GM23338 (cell line): Measurements from ENCODE around the gene CLDN9.

Experiments
- CREB1 ChIP-seq: fragments of 250-450 bp; sonication (Bioruptor Pico); IDR thresholded peaks from 2 replicates; pipeline ENCODE4 v1.5.0; 2020; ENCODE audit warnings: low read depth, mild to moderate bottlenecking, moderate library complexity
- EZH2 ChIP-seq: fragments of 200-600 bp; sonication (generic); IDR thresholded peaks from one replicate; pipeline ENCODE4 v1.8.0; 2017; ENCODE audit warnings: antibody characterized with exemption, mild to moderate bottlenecking, low read depth; ENCODE audit not compliant: unreplicated experiment
- EZH2phosphoT487 ChIP-seq: fragments of 200-600 bp; sonication (generic); IDR thresholded peaks from one replicate; pipeline ENCODE4 v1.8.1; 2018; ENCODE audit warnings: antibody characterized with exemption; ENCODE audit not compliant: unreplicated experiment
- JUNB ChIP-seq: IDR thresholded peaks from one replicate; pipeline ENCODE4 v1.6.1; 2016; ENCODE audit warnings: antibody characterized with exemption; ENCODE audit not compliant: unreplicated experiment
- NANOG ChIP-seq: IDR thresholded peaks from 2 replicates; pipeline ENCODE4 v1.6.1; 2016; ENCODE audit warnings: antibody characterized with exemption, borderline replicate concordance
- POLR2AphosphoS5 ChIP-seq: IDR thresholded peaks from 2 replicates; pipeline ENCODE4 v1.6.1; 2016; ENCODE audit warnings: antibody characterized with exemption, low read depth
- REST ChIP-seq: IDR thresholded peaks from one replicate; pipeline ENCODE4 v1.6.1; 2018; ENCODE audit warnings: antibody characterized with exemption; ENCODE audit not compliant: unreplicated experiment
- STAT1 ChIP-seq: IDR thresholded peaks from one replicate; pipeline ENCODE4 v1.6.1; 2016; ENCODE audit warnings: antibody characterized with exemption; ENCODE audit not compliant: unreplicated experiment
- ZNF331 ChIP-seq: fragments of 250-450 bp; sonication (Bioruptor Pico); IDR thresholded peaks from 2 replicates; pipeline ENCODE4 v1.5.0; 2020; ENCODE audit warnings: low read depth, mild to moderate bottlenecking, moderate library complexity
- TF ChIP-seq, protein P1 (sequence below), 2 experiments: fragments of 200-600 bp in 1 of 2; sonication (generic) in 1 of 2; conservative IDR thresholded peaks; 2 replicates each; pipeline versions ENCODE4 v1.5.1 to v1.6.1; 2016 to 2017; ENCODE audit warnings: antibody characterized with exemption in 2 of 2, low read depth in 2 of 2, mild to moderate bottlenecking in 2 of 2, moderate library complexity in 1 of 2
- TF ChIP-seq, protein P2 (sequence below): IDR thresholded peaks from 2 replicates; pipeline ENCODE4 v1.6.1; 2016; ENCODE audit warnings: antibody characterized with exemption
- TF ChIP-seq, protein P3 (sequence below): fragments of 250-450 bp; sonication (Bioruptor Pico); IDR thresholded peaks from 2 replicates; pipeline ENCODE4 v1.5.0; 2020; ENCODE audit warnings: mild to moderate bottlenecking, moderate library complexity

DNA sequence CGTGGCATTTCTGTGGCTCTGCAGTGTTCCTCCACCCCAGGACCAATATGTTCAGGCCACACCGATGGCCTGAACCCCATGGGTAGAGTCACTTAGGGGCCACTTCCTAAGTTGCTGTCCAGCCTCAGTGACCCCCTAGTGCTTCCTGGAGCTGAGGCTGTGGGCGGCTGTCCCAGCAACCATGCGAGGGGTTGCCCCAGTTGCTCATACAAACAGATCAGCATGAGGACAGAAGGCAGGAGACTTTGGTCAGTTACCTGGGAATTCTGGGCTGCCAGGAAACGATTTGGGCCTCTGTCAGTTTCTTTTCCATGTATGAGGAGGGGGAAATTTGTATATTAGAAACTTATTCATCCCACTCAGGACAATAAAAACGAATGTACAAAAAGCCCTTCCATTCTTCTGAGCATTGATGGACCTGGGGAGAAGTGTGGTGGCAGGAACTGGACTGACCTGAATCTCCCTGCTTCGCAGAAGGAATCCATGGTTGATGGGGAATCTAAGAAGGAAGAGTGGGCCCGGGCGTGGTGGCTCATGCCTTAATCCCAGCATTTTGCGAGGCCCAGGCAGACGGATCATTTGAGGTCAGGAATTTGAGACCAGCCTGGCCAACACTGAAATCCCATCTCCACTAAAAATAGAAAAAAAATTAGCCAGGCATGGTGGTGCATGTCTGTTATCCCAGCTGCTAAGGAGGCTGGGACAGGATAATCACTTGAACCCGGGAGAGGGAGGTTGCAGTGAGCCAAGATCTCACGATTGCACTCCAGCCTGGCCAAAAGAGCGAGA is 47.8 kb downstream of the CLDN9 start:
- no peak for TF ChIP-seq EZH2phosphoT487
- TF ChIP-seq EZH2: no peak
- TF ChIP-seq, protein P1, sequence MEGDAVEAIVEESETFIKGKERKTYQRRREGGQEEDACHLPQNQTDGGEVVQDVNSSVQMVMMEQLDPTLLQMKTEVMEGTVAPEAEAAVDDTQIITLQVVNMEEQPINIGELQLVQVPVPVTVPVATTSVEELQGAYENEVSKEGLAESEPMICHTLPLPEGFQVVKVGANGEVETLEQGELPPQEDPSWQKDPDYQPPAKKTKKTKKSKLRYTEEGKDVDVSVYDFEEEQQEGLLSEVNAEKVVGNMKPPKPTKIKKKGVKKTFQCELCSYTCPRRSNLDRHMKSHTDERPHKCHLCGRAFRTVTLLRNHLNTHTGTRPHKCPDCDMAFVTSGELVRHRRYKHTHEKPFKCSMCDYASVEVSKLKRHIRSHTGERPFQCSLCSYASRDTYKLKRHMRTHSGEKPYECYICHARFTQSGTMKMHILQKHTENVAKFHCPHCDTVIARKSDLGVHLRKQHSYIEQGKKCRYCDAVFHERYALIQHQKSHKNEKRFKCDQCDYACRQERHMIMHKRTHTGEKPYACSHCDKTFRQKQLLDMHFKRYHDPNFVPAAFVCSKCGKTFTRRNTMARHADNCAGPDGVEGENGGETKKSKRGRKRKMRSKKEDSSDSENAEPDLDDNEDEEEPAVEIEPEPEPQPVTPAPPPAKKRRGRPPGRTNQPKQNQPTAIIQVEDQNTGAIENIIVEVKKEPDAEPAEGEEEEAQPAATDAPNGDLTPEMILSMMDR (conservative IDR thresholded peaks at IDR 0.05; ENCODE audit: low read depth in 2 of 2): no peak
- TF ChIP-seq POLR2AphosphoS5: no peak
- no peak for TF ChIP-seq JUNB
- TF ChIP-seq, protein P2, sequence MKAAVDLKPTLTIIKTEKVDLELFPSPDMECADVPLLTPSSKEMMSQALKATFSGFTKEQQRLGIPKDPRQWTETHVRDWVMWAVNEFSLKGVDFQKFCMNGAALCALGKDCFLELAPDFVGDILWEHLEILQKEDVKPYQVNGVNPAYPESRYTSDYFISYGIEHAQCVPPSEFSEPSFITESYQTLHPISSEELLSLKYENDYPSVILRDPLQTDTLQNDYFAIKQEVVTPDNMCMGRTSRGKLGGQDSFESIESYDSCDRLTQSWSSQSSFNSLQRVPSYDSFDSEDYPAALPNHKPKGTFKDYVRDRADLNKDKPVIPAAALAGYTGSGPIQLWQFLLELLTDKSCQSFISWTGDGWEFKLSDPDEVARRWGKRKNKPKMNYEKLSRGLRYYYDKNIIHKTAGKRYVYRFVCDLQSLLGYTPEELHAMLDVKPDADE: no peak
- TF ChIP-seq REST: no peak
- no peak for TF ChIP-seq CREB1 (CRISPR knock-in tag)
- no peak for TF ChIP-seq STAT1
- TF ChIP-seq, protein P3, sequence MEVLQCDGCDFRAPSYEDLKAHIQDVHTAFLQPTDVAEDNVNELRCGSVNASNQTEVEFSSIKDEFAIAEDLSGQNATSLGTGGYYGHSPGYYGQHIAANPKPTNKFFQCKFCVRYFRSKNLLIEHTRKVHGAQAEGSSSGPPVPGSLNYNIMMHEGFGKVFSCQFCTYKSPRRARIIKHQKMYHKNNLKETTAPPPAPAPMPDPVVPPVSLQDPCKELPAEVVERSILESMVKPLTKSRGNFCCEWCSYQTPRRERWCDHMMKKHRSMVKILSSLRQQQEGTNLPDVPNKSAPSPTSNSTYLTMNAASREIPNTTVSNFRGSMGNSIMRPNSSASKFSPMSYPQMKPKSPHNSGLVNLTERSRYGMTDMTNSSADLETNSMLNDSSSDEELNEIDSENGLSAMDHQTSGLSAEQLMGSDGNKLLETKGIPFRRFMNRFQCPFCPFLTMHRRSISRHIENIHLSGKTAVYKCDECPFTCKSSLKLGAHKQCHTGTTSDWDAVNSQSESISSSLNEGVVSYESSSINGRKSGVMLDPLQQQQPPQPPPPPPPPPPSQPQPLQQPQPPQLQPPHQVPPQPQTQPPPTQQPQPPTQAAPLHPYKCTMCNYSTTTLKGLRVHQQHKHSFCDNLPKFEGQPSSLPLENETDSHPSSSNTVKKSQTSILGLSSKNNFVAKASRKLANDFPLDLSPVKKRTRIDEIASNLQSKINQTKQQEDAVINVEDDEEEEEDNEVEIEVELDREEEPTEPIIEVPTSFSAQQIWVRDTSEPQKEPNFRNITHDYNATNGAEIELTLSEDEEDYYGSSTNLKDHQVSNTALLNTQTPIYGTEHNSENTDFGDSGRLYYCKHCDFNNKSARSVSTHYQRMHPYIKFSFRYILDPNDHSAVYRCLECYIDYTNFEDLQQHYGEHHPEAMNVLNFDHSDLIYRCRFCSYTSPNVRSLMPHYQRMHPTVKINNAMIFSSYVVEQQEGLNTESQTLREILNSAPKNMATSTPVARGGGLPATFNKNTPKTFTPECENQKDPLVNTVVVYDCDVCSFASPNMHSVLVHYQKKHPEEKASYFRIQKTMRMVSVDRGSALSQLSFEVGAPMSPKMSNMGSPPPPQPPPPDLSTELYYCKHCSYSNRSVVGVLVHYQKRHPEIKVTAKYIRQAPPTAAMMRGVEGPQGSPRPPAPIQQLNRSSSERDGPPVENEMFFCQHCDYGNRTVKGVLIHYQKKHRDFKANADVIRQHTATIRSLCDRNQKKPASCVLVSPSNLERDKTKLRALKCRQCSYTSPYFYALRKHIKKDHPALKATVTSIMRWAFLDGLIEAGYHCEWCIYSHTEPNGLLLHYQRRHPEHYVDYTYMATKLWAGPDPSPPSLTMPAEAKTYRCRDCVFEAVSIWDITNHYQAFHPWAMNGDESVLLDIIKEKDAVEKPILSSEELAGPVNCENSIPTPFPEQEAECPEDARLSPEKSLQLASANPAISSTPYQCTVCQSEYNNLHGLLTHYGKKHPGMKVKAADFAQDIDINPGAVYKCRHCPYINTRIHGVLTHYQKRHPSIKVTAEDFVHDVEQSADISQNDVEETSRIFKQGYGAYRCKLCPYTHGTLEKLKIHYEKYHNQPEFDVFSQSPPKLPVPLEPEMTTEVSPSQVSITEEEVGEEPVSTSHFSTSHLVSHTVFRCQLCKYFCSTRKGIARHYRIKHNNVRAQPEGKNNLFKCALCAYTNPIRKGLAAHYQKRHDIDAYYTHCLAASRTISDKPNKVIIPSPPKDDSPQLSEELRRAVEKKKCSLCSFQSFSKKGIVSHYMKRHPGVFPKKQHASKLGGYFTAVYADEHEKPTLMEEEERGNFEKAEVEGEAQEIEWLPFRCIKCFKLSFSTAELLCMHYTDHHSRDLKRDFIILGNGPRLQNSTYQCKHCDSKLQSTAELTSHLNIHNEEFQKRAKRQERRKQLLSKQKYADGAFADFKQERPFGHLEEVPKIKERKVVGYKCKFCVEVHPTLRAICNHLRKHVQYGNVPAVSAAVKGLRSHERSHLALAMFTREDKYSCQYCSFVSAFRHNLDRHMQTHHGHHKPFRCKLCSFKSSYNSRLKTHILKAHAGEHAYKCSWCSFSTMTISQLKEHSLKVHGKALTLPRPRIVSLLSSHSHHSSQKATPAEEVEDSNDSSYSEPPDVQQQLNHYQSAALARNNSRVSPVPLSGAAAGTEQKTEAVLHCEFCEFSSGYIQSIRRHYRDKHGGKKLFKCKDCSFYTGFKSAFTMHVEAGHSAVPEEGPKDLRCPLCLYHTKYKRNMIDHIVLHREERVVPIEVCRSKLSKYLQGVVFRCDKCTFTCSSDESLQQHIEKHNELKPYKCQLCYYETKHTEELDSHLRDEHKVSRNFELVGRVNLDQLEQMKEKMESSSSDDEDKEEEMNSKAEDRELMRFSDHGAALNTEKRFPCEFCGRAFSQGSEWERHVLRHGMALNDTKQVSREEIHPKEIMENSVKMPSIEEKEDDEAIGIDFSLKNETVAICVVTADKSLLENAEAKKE (CRISPR knock-in tag): no peak
- TF ChIP-seq NANOG: no peak
- no peak for TF ChIP-seq ZNF331
